Non-pigmented ciliary epithelial cell (primary cell): Measurements from ENCODE around the gene ABCA13.

Experiments used
- DNase-seq: peaks from one replicate; pipeline ENCODE4 v3.0.0-alpha.2; 2010; ENCODE audit warnings: low read depth

ABCA13 gene

DNA sequence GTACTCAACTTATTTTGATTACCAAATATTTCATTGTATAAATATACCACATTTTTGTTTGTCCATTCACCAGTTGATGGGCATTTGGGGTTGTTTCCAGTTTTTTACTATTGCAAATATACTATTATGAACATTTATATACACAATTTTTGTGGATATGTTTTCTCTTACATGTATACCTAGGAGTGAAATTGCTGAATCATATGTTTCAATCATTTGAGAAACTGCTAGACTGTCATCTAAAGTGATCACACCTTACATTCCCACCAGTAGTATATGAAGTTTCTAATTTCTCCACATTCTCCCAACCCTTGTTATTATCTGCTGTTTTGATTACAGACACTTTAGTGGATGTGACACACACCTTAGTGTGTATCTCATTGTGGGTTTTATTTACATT lies 257.9 kb downstream of the ABCA13 start:
- no peak for DNase-seq

- no peak for DNase-seq
Observed at GRCh38 chr7:48438206-48438605, 266.9 kb downstream of the ABCA13 start.

DNA sequence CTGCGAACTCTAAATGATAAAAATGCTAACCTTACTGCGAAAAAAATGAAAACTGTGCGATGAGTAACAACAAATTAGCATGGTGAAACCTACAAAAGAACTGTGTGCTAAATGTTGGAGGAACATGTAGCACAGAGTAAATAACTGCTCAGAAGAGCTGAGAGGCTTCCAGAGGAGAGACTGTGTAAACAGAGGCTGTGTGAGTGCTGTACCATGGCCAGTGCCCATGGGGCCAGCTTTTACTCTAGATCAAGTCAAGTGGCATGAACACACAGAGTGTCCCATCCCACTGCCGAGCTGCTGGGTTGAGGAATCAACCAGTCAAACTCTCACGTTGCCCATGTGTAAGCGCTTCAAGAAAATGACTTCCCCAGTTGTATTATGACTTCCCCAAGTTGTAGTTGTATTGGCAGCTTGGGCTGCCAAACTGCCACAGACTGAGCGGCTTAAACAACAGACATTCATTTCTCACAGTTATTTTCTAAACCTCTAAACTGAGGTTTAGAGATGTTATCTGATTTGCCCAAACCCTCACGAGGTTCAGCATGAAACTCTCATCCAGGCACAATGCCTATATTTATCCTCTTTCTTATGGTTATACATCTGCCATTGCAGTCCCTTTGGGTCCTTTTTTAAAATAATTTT lies 270.7 kb downstream of the ABCA13 start:
- DNase-seq: no peak

- no peak for DNase-seq
Observed at GRCh38 chr7:48443051-48443450, 271.8 kb downstream of the ABCA13 start.

GRCh38 chr7:48446721-48447120 lies 275.5 kb downstream of the ABCA13 start:
- DNase-seq: no peak

DNA sequence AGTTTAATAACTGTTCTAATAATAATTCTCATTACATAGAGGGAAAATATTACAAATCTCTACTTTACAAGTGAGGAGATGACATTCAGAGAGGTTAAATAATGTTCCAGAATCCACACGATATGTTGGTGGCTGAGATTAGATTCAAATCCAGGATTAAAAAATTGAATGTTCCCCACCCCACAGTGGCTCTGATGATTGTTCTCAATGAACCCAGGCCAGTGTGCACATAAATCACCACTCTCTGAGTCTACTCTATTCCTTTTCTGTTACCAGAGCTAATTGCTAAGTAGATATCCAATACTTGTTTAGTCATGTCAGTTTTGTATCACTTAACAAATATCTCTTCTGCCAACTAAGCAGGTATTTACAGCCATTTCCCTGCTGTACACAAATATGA lies 281.0 kb downstream of the ABCA13 start:
- no peak for DNase-seq

GRCh38 chr7:48454750-48455192 lies 283.5 kb downstream of the ABCA13 start:
- no peak for DNase-seq

GRCh38 chr7:48455363-48455762 lies 284.1 kb downstream of the ABCA13 start:
- DNase-seq: no peak

DNA sequence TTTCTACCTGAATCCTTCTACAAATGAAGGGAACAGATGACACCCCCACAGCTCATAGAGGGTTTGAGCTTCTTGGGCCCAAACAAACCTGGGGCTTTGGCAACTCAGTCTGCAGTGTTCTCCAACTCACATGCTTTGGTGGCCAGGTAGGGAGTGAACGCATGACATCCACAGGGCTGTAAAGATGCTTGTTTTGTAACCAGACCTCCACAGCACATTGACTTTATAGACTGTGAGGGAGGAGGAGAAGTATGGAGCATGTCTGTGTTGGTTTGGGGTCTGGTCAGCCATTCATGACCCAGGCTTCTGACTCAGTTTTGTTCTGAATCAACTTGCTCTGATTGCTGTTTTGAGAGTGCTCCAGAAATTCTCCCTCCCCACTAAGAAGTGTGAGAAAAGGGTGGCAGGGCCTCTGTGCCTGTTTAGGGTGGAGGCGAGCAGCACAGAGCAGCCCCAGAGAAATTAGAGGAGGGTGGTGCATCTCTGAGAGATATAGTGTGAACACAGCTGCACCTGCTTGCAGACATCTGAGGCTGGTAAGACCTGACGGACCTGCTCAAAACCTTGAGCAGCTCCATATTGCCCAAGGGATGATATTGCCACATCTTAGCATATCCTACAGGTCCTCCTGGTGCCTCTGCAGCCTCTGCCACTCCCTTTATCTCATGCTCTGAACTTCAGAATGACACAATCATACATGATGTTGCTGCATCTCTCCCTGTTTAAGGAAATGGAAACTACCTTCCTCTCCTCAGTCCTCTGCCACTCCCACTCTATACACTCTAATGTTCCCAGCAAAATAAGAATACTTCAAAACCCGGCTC lies 287.7 kb downstream of the ABCA13 start:
- no peak for DNase-seq

DNA sequence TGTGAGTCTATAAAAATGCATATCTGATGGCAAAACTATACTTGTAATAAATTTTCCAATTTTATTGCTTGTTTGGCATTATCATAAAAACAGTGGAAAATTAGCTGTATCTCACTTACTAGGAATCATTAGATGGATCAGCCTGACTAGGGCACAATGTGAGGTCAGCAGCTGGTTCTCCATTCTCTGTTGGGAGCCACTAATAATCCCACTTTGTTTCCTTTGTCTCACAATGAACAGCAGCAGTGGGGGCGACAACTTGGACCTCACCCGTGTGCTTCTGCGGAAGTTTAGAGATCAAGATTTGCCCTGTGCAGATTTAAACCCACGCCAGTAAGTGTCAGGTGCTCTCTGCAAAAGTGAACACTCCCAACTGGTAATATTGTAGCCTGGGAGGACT lies 295.5 kb downstream of the ABCA13 start:
- DNase-seq: no peak

DNA sequence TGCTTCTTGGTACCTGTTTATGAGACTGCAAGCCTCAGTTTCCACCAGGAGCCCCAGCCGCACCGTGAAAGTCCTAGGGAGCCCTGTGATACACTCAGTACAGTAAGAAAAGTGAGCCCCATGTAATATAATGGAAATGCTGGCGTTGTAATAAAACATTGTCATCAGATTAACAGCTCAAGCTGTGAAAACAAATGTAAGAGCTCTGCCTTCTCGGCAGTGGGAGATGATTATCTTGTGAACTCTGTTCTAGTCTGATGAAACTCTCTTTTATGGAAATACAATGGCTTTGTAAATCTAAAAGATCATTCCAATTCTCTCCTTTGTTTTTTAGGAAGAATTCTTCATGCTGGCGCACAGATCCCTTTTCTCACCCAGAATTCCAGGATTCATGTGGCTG lies 299.9 kb downstream of the ABCA13 start:
- DNase-seq: no peak

DNA sequence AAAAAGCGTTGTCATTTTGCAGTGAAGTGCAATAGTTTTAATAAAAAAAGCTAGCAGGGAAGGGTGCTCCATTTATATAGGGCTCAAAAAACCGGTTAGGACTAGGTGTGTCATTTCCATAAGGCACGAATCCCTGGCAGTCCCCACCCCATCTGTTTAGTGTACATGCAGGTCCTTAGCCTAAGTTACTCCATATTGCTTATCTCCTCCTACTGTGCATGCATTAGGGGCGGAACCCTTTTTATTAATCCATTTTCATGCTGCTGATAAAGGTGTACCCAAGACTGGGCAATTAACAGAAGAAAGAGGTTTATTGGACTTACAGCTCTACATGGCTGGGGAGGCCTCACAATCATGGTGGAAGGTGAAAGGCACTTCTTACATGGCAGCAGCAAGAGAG lies 301.4 kb downstream of the ABCA13 start:
- no peak for DNase-seq

DNA sequence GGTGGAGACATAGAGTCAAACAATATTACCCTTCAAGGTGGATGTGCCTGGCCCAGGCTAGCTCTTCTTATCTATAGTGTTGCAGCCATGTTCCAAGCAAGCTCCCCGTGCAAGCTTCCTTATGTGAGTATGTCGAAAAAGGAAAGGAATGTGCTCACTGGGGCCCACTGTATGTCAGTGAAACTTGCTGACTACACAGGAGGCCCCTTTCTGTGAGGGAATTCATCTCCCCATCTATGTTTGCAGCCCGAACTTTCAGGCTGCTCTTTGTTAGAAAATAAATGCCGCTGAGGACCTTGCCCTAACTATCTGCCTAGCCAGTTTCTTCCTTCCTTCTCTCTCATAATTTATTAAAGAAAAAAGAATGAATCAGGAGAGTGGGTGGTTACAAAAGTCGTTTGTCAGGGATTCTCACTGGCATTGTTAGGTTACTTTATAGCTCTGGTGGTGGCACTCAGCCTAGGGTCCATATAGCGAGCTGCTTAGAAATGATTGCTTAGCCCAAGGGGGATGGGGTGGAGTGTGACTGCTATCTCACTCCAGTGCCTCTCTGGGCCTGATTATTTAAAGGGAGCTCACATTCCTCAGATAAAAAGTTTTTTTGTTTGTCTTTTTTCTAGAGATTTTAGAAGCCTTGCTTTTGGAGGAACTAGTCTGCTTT lies 302.1 kb downstream of the ABCA13 start:
- DNase-seq: no peak

DNA sequence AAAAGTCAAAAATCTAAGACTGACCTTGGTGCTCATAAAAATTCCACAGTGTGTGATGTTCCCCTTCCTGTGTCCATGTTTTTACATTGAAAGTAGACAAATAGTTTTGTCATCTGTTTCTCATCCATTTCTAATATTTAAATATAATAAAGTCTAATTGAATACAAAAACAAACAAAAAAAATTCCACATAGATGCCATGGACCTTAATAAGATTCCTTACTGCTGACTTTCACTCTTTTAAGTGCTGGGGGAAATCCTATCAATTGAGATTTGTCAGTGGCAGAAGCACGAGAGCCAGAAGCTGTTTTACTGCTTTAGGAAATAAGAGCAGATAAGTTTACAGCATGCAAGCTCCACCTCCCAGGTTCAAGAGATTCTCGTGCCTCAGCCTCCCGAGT lies 310.0 kb downstream of the ABCA13 start:
- no peak for DNase-seq

- DNase-seq: no peak
Observed at GRCh38 chr7:48497521-48497920, 326.3 kb downstream of the ABCA13 start.

GRCh38 chr7:48502021-48502420 lies 330.8 kb downstream of the ABCA13 start:
- no peak for DNase-seq

GRCh38 chr7:48505051-48505450 lies 333.8 kb downstream of the ABCA13 start:
- DNase-seq: no peak

- no peak for DNase-seq
Observed at GRCh38 chr7:48505466-48505865, 334.2 kb downstream of the ABCA13 start.

GRCh38 chr7:48506569-48506968 lies 335.3 kb downstream of the ABCA13 start:
- no peak for DNase-seq

DNA sequence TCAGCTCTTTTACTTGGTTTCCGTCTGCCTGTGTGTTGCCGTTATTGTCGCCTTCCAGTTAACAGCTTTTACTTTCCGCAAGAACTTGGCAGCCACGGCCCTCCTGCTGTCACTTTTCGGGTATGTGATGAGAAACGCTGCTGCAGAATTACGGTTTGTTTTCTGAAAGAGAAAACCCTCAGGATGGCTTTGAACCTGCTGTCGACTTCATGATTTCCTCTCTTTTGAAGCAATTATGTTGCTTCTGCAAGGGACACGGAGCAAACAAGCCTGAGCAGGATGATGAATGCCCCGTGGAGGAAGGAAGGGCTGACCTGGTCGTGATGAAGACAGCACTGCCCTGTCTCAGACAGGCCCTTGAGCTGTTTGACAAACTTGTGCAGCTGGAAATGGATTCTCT lies 339.8 kb downstream of the ABCA13 start:
- DNase-seq: no peak

DNA sequence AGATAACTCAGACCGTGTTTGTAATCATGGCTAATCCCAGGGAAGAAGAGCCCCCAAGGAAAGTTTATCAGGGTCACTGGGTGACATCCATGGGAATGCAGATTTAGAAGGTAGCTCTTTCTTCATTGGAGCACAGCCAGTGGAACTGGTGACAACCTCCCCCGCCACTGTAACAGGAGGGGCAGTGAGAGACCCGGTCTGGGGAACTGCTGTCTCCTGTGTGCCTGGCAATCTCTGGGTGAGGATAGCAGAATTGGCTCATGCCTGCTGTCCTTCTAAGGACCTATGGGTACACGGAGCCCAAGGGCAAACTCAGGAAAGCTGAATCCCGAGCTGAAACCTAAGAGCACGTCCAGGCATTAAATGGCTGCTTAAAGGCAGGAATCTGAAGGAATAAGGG lies 341.6 kb downstream of the ABCA13 start:
- no peak for DNase-seq

GRCh38 chr7:48515171-48515570 lies 343.9 kb downstream of the ABCA13 start:
- DNase-seq: no peak

- DNase-seq: no peak
Observed at GRCh38 chr7:48518092-48518491, 346.8 kb downstream of the ABCA13 start.
